HepG2 (cell line): ENCODE data around the gene RCBTB2. TPM values are rescaled to one million over a fixed set of nuclear protein-coding genes. Genes with fewer than 3 reads are reported as not detected.
A peak's percentile ranks its signal among the peaks of the same experiment; 100 is the strongest.

ENCODE experiments used
- CREB1 ChIP-seq, 2 experiments: fragments of 450-650 bp in 1 of 2; IDR thresholded peaks; 2 replicates each; pipeline ENCODE4 v1.6.1; 2016 to 2017; ENCODE audit warnings: control low read depth in 1 of 2, mild to moderate bottlenecking in 1 of 2, missing compliant biosample characterization in 1 of 2, missing genetic modification characterization in 1 of 2
- HNRNPLL ChIP-seq: fragments of 200-400 bp; formaldehyde crosslinking; IDR thresholded peaks from 2 replicates; pipeline ENCODE4 v1.6.1; 2017; ENCODE audit warnings: mild to moderate bottlenecking, low read depth, low read length; ENCODE audit not compliant: poor library complexity, severe bottlenecking
- HOXA3 ChIP-seq: sonication (generic); formaldehyde crosslinking; IDR thresholded peaks from 2 replicates; pipeline ENCODE4 v1.5.0; 2020; ENCODE audit warnings: missing genetic modification reagents
- HOXD1 ChIP-seq: sonication (generic); formaldehyde crosslinking; IDR thresholded peaks from 2 replicates; pipeline ENCODE4 v1.5.0; 2020; ENCODE audit warnings: missing genetic modification reagents
- NCOR1 ChIP-seq: fragments of 200-600 bp; sonication (generic); IDR thresholded peaks from 2 replicates; pipeline ENCODE4 v1.7.0; 2017; ENCODE audit warnings: antibody characterized with exemption, low read length, borderline replicate concordance
- PHB2 ChIP-seq: fragments of 450-650 bp; IDR thresholded peaks from 2 replicates; pipeline ENCODE4 v1.6.1; 2018; ENCODE audit not compliant: partially characterized antibody
- RBAK ChIP-seq: sonication (generic); formaldehyde crosslinking; IDR thresholded peaks from 2 replicates; pipeline ENCODE4 v1.5.1; 2020; ENCODE audit warnings: mild to moderate bottlenecking, missing genetic modification reagents
- SIN3A ChIP-seq: IDR thresholded peaks from 2 replicates; pipeline ENCODE4 v1.6.1; 2011; ENCODE audit warnings: low read depth, mild to moderate bottlenecking, control low read depth, low read length, borderline replicate concordance
- ZNF124 ChIP-seq: sonication (generic); formaldehyde crosslinking; IDR thresholded peaks from 2 replicates; pipeline ENCODE4 v1.4.0; 2020; ENCODE audit warnings: missing genetic modification reagents
- ZNF274 ChIP-seq: sonication (generic); formaldehyde crosslinking; IDR thresholded peaks from 2 replicates; pipeline ENCODE4 v1.5.1; 2020; ENCODE audit warnings: mild to moderate bottlenecking, missing genetic modification reagents
- ZNF468 ChIP-seq: sonication (generic); formaldehyde crosslinking; IDR thresholded peaks from 2 replicates; pipeline ENCODE4 v1.8.0; 2022; ENCODE audit warnings: mild to moderate bottlenecking, moderate library complexity, missing genetic modification reagents
- ZNF557 ChIP-seq: sonication (generic); formaldehyde crosslinking; IDR thresholded peaks from 2 replicates; pipeline ENCODE4 v1.4.0; 2020; ENCODE audit warnings: missing genetic modification reagents
- polyA plus RNA-seq, 8 experiments: library from polyadenylated mRNA; depleted of rRNA in 3 of 8; stranded (reverse) in 7 of 8; unstranded in 1 of 8; fragments of >200 nt; fragmentation: Illumina TruSeq in 4 of 8; extraction: Trizol in 4 of 8; gene quantifications; 2 replicates each; pipeline versions ENCODE4 v1.2.1 to v1.2.3, GENCODE V29; 2011 to 2016; ENCODE audit warnings: low read depth in 4 of 8, missing spikeins in 1 of 8, mixed read lengths in 1 of 8; ENCODE audit not compliant: insufficient read depth in 1 of 8
- total RNA-seq, 5 experiments: library from RNA; depleted of rRNA; stranded (reverse); fragments of >200 nt; fragmentation: Illumina TruSeq; extraction: Trizol; gene quantifications; 2 replicates each; pipeline ENCODE4 v1.2.3, GENCODE V29; 2016; ENCODE audit warnings: low read depth in 1 of 5
- TF ChIP-seq, protein P1 (sequence below): sonication (generic); formaldehyde crosslinking; IDR thresholded peaks from 2 replicates; pipeline ENCODE4 v1.5.1; 2020; ENCODE audit warnings: missing genetic modification reagents, mild to moderate bottlenecking, borderline replicate concordance
- TF ChIP-seq, protein P2 (sequence below): sonication (generic); formaldehyde crosslinking; IDR thresholded peaks from 2 replicates; pipeline ENCODE4 v1.8.1; 2023; ENCODE audit warnings: mild to moderate bottlenecking, missing genetic modification reagents, borderline replicate concordance
- TF ChIP-seq, protein P3 (sequence below): sonication (generic); formaldehyde crosslinking; IDR thresholded peaks from 2 replicates; pipeline ENCODE4 v1.8.0; 2022; ENCODE audit warnings: mild to moderate bottlenecking, missing genetic modification reagents; ENCODE audit not compliant: insufficient replicate concordance
- TF ChIP-seq, protein P4 (sequence below): sonication (generic); formaldehyde crosslinking; IDR thresholded peaks from 2 replicates; pipeline ENCODE4 v1.4.0; 2020; ENCODE audit warnings: missing genetic modification reagents
- TF ChIP-seq, protein P5 (sequence below): sonication (generic); formaldehyde crosslinking; IDR thresholded peaks from 2 replicates; pipeline ENCODE4 v1.4.0; 2020; ENCODE audit warnings: mild to moderate bottlenecking, missing genetic modification reagents

The RCBTB2 gene
- total and polyA plus RNA-seq, 2 of the 13 experiments (the other 11 are each of a cell fraction or from before 2014, with no cell fraction given): 1.9 to 2.7 TPM

DNA sequence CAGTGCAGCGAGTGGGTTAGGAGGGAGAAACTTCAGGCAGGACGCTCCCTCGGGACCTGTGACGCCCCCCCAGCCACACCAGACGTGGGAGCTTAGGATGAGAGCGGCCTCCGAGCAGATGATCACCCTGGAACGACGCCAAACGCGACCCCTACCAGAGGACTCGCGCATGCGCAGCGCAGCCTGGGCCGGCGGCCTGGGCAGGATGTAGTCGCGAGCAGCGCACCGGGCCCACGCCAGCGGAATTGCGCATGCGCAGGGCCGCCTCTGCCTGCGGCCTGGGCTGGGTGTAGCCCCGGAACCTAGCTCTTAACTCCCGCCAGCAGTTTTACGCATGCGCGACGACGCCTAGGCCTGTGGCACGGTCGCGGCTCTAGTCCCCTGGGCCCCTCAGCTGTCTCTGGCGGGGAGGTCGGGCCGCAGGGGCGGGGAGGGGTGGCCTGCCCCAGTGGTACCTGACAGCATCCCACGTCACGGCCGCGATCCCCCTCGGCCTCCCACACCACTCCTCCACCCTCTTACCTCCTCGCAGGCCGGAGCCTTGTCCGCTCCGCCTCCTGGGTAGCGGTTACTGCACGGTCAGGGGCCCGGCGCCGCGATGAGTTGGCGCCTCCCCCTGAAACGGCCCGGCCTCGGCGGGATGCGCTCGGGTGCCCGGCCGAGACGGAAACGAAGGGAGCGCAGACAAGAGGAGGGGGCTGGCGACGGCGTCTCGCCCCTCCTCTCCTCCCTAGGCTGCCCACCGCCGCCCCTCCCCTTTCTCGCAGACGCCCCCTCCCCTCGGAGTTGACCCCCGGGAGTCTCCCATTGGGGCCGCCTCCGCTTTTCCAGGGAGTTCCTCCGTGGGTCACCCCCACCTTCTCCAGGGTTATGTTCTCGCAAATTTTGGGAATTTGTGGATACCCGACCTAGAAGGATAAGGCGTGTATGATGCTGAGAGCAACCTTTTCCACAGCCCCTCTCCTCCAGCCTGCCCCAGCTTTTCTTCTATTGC lies at the start of gene RCBTB2 (continued):
- TF ChIP-seq HOXD1 (CRISPR knock-in tag): peak; percentile 79; the same call in 1 of the 2 replicates
- 0 out of 2 replicates have a peak, but pooled peaks have one; percentile 35 for TF ChIP-seq ZNF468 (CRISPR knock-in tag)
- TF ChIP-seq, protein P1, sequence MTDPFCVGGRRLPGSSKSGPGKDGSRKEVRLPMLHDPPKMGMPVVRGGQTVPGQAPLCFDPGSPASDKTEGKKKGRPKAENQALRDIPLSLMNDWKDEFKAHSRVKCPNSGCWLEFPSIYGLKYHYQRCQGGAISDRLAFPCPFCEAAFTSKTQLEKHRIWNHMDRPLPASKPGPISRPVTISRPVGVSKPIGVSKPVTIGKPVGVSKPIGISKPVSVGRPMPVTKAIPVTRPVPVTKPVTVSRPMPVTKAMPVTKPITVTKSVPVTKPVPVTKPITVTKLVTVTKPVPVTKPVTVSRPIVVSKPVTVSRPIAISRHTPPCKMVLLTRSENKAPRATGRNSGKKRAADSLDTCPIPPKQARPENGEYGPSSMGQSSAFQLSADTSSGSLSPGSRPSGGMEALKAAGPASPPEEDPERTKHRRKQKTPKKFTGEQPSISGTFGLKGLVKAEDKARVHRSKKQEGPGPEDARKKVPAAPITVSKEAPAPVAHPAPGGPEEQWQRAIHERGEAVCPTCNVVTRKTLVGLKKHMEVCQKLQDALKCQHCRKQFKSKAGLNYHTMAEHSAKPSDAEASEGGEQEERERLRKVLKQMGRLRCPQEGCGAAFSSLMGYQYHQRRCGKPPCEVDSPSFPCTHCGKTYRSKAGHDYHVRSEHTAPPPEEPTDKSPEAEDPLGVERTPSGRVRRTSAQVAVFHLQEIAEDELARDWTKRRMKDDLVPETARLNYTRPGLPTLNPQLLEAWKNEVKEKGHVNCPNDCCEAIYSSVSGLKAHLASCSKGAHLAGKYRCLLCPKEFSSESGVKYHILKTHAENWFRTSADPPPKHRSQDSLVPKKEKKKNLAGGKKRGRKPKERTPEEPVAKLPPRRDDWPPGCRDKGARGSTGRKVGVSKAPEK (CRISPR knock-in tag): no peak; the same call in 1 of the 2 replicates
- TF ChIP-seq, protein P2, sequence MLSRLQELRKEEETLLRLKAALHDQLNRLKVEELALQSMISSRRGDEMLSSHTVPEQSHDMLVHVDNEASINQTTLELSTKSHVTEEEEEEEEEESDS (CRISPR knock-in tag): peak; percentile 78; the same call in 1 of the 2 replicates
- 0 out of 2 replicates have a peak, but pooled peaks have one; percentile 38 for TF ChIP-seq ZNF274 (CRISPR knock-in tag)
- TF ChIP-seq ZNF124 (CRISPR knock-in tag): 0 out of 2 replicates have a peak, but pooled peaks have one; percentile 3
- TF ChIP-seq, protein P3, sequence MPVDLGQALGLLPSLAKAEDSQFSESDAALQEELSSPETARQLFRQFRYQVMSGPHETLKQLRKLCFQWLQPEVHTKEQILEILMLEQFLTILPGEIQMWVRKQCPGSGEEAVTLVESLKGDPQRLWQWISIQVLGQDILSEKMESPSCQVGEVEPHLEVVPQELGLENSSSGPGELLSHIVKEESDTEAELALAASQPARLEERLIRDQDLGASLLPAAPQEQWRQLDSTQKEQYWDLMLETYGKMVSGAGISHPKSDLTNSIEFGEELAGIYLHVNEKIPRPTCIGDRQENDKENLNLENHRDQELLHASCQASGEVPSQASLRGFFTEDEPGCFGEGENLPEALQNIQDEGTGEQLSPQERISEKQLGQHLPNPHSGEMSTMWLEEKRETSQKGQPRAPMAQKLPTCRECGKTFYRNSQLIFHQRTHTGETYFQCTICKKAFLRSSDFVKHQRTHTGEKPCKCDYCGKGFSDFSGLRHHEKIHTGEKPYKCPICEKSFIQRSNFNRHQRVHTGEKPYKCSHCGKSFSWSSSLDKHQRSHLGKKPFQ (CRISPR knock-in tag): peak; percentile 59
- TF ChIP-seq SIN3A: no peak; the same call in 1 of the 2 replicates
- TF ChIP-seq RBAK (CRISPR knock-in tag): no peak
- TF ChIP-seq HNRNPLL: peak; percentile 71
- TF ChIP-seq, protein P4, sequence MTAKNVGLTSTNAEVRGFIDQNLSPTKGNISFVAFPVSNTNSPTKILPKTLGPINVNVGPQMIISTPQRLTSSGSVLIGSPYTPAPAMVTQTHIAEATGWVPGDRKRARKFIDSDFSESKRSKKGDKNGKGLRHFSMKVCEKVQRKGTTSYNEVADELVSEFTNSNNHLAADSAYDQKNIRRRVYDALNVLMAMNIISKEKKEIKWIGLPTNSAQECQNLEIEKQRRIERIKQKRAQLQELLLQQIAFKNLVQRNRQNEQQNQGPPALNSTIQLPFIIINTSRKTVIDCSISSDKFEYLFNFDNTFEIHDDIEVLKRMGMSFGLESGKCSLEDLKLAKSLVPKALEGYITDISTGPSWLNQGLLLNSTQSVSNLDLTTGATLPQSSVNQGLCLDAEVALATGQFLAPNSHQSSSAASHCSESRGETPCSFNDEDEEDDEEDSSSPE (CRISPR knock-in tag): peak; percentile 96
- no peak for TF ChIP-seq CREB1 (IDR thresholded peaks at IDR 0.05)
- no peak for TF ChIP-seq CREB1 (CRISPR knock-in tag; IDR thresholded peaks at IDR 0.05)
- TF ChIP-seq NCOR1: no peak
- peak; percentile 84 for TF ChIP-seq HOXA3
- peak; percentile 35; the same call in 1 of the 2 replicates for TF ChIP-seq ZNF557 (CRISPR knock-in tag)
- TF ChIP-seq, protein P5, sequence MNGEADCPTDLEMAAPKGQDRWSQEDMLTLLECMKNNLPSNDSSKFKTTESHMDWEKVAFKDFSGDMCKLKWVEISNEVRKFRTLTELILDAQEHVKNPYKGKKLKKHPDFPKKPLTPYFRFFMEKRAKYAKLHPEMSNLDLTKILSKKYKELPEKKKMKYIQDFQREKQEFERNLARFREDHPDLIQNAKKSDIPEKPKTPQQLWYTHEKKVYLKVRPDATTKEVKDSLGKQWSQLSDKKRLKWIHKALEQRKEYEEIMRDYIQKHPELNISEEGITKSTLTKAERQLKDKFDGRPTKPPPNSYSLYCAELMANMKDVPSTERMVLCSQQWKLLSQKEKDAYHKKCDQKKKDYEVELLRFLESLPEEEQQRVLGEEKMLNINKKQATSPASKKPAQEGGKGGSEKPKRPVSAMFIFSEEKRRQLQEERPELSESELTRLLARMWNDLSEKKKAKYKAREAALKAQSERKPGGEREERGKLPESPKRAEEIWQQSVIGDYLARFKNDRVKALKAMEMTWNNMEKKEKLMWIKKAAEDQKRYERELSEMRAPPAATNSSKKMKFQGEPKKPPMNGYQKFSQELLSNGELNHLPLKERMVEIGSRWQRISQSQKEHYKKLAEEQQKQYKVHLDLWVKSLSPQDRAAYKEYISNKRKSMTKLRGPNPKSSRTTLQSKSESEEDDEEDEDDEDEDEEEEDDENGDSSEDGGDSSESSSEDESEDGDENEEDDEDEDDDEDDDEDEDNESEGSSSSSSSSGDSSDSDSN (CRISPR knock-in tag): peak; percentile 93
- no peak for TF ChIP-seq PHB2
